PC-9 (cell line): ENCODE measurements around the gene TMEM37. TPM values are rescaled to one million over a fixed set of nuclear protein-coding genes. Genes with fewer than 3 reads are reported as not detected.

Experiments used
- BruUV-seq: library from RNA; stranded (reverse); fragments of 400-500 nt; replicated peaks from 2 replicates; lab custom pipeline; 2021; lab: Mats Ljungman, UMichigan
- CTCF ChIA-PET: fragments of 300-600 bp; sonication (Branson Sonifier 250); formaldehyde crosslinking; loops from one replicate; lab custom pipeline; 2022; ENCODE audit warnings: antibody characterized with exemption; lab: Charles Lee
- POLR2A ChIA-PET: fragments of 300-600 bp; sonication (Branson Sonifier 250); formaldehyde crosslinking; loops from one replicate; lab custom pipeline; 2022; ENCODE audit warnings: antibody characterized with exemption; ENCODE audit not compliant: unreplicated experiment; lab: Charles Lee
- DNase-seq, 2 experiments: peaks; one replicate each; pipeline versions ENCODE4 v3.0.0 to v3.0.0-alpha.2; 2015 to 2022; ENCODE audit warnings: mixed read lengths in 1 of 2
- H2AFZ ChIP-seq: fragments of 200-600 bp; sonication (generic); 2 replicates; pipeline ENCODE4 v1.8.1; 2017; ENCODE audit warnings: antibody characterized with exemption
- H3F3A ChIP-seq: fragments of 200-600 bp; sonication (generic); 2 replicates; pipeline ENCODE4 v1.8.1; 2017; ENCODE audit warnings: antibody characterized with exemption, mild to moderate bottlenecking, low read depth; ENCODE audit not compliant: insufficient read depth
- H3K27ac ChIP-seq: fragments of 200-600 bp; sonication (generic); 2 replicates; pipeline ENCODE4 v1.6.1; 2016; ENCODE audit warnings: mixed run types
- H3K27me3 ChIP-seq: fragments of 200-600 bp; sonication (generic); 2 replicates; pipeline ENCODE4 v1.6.1; 2016; ENCODE audit warnings: low read depth, mixed run types; ENCODE audit not compliant: insufficient read depth
- H3K36me3 ChIP-seq: fragments of 200-600 bp; sonication (generic); 2 replicates; pipeline ENCODE4 v1.6.1; 2016; ENCODE audit warnings: low read depth, mixed run types
- H3K4me1 ChIP-seq: fragments of 200-600 bp; sonication (generic); replicated peaks from 2 replicates; pipeline ENCODE4 v1.6.1; 2016; ENCODE audit warnings: mixed run types; ENCODE audit not compliant: insufficient read depth
- H3K4me2 ChIP-seq: fragments of 200-600 bp; sonication (generic); 2 replicates; pipeline ENCODE4 v1.6.1; 2017; ENCODE audit warnings: mixed run types
- H3K4me3 ChIP-seq: fragments of 200-600 bp; sonication (generic); 2 replicates; pipeline ENCODE4 v1.6.1; 2016; ENCODE audit warnings: mixed run types
- H3K79me2 ChIP-seq: fragments of 200-600 bp; sonication (generic); 2 replicates; pipeline ENCODE4 v1.6.1; 2017; ENCODE audit warnings: low read depth, mixed run types
- H3K9me2 ChIP-seq: fragments of 200-600 bp; sonication (generic); 2 replicates; pipeline ENCODE4 v1.8.1; 2017; ENCODE audit warnings: mild to moderate bottlenecking; ENCODE audit not compliant: insufficient read depth
- H3K9me3 ChIP-seq: fragments of 200-600 bp; sonication (generic); 2 replicates; pipeline ENCODE4 v1.8.1; 2016; ENCODE audit warnings: low read depth; ENCODE audit not compliant: insufficient read depth
- H4K20me1 ChIP-seq: fragments of 200-600 bp; sonication (generic); 2 replicates; pipeline ENCODE4 v1.8.1; 2017; ENCODE audit not compliant: insufficient read depth
- CTCF ChIP-seq: fragments of 200-600 bp; sonication (generic); conservative IDR thresholded peaks from 2 replicates; pipeline ENCODE4 v1.6.1; 2017; ENCODE audit warnings: mixed run types, antibody characterized with exemption, mild to moderate bottlenecking, moderate library complexity
- EZH2 ChIP-seq: fragments of 200-600 bp; sonication (generic); IDR thresholded peaks from 2 replicates; pipeline ENCODE4 v1.8.0; 2017; ENCODE audit warnings: antibody characterized with exemption, low read depth
- intact Hi-C: fragments of 100-400 bp; cut with micrococcal nuclease; formaldehyde crosslinking; loops from one replicate; pipeline ENCODE4 v1.10.0; 2022; ENCODE audit not compliant: unreplicated experiment
- total RNA-seq: library from RNA; stranded (reverse); gene quantifications from 2 replicates; pipeline ENCODE4 v1.2.3, GENCODE V29; 2021

The TMEM37 gene
- total RNA-seq, 1 experiment from 2014 or later, result 1.2 TPM

- POLR2A ChIA-PET, result no interaction called here
- H3K79me2 ChIP-seq, result no peaks in the 10 kb centered on the region
- H3F3A ChIP-seq, result no peaks in the 10 kb centered on the region
- no peak overlapping the region for H3K4me3 ChIP-seq
- no peaks in the 10 kb centered on the region for H3K4me1 ChIP-seq
- H3K9me2 ChIP-seq, result no peaks in the 10 kb centered on the region
- no peak overlapping the region for H2AFZ ChIP-seq
- H3K27ac ChIP-seq, result no peak overlapping the region
- H3K4me2 ChIP-seq, result no peak overlapping the region
- no TSS peak for BruUV-seq
- H3K9me3 ChIP-seq, result no peaks in the 10 kb centered on the region
- DNase-seq, result no peak
- no peaks in the 10 kb centered on the region for H3K27me3 ChIP-seq
- no peak for TF ChIP-seq CTCF
- TF ChIP-seq EZH2, result no peak
- intact Hi-C loops, result no loop called here
- H4K20me1 ChIP-seq, result no peaks in the 10 kb centered on the region
- CTCF ChIA-PET, result no interaction called here
- H3K36me3 ChIP-seq, result no peaks in the 10 kb centered on the region
Observed at GRCh38 chr2:119469661-119470297, 38.1 kb downstream of the TMEM37 start.

GRCh38 chr2:119472749-119473148, 41.1 kb downstream of the TMEM37 start:
- H3K36me3 ChIP-seq, result no peaks in the 10 kb centered on the region
- H3K4me1 ChIP-seq, result no peaks in the 10 kb centered on the region
- H3K9me3 ChIP-seq, result no peaks in the 10 kb centered on the region
- no peaks in the 10 kb centered on the region for H3F3A ChIP-seq
- ChIA-PET CTCF (no interaction called here), POLR2A (no interaction called here)
- H2AFZ ChIP-seq, result no peak overlapping the region
- no peak overlapping the region for H3K4me2 ChIP-seq
- H3K9me2 ChIP-seq, result no peaks in the 10 kb centered on the region
- H4K20me1 ChIP-seq, result no peaks in the 10 kb centered on the region
- no peak overlapping the region for H3K27ac ChIP-seq
- no TSS peak for BruUV-seq
- no peak for DNase-seq
- no peaks in the 10 kb centered on the region for H3K27me3 ChIP-seq
- H3K4me3 ChIP-seq, result no peak overlapping the region
- H3K79me2 ChIP-seq, result no peaks in the 10 kb centered on the region
- no peak for TF ChIP-seq EZH2
- TF ChIP-seq CTCF, result no peak
- intact Hi-C loops, result no loop called here

GRCh38 chr2:119473621-119474370, 42.1 kb downstream of the TMEM37 start:
- Histone ChIP-seq H3F3A (no peaks in the 10 kb centered on the region), H4K20me1 (no peaks in the 10 kb centered on the region), H3K79me2 (no peaks in the 10 kb centered on the region), H2AFZ (no peak overlapping the region), H3K4me2 (no peak overlapping the region), H3K27ac (no peak overlapping the region), H3K4me3 (no peak overlapping the region), H3K9me2 (no peaks in the 10 kb centered on the region), H3K4me1 (no peaks in the 10 kb centered on the region), H3K9me3 (no peaks in the 10 kb centered on the region), H3K27me3 (no peaks in the 10 kb centered on the region), H3K36me3 (no peaks in the 10 kb centered on the region)
- TF ChIP-seq EZH2 (no peak), CTCF (no peak)
- intact Hi-C loops, result no loop called here
- ChIA-PET POLR2A (no interaction called here), CTCF (interaction anchor here (0.6 kb wide), 1 partner anchor 578 kb away, joined by 3 read pairs; no protein-coding TSS in a partner anchor)
- no TSS peak for BruUV-seq
- no peak for DNase-seq
